ENCODE measurements around the gene P2RX6. TPM values are rescaled to one million over a fixed set of nuclear protein-coding genes. Genes with fewer than 3 reads are reported as not detected.

The P2RX6 gene
- total and polyA plus RNA-seq, 9 of the 15 experiments (the other 6 are each of a cell fraction or from before 2014, with no cell fraction given): 0.01 to 3.9 (median 1.5) TPM; not detected in 1

- Histone ChIP-seq H3K9me3 (replicated peaks; ENCODE audit: control insufficient read depth, insufficient read depth, low read depth, low read length) (no peaks in the 10 kb centered on the region), H3K36me3 (ENCODE audit: control insufficient read depth, insufficient read depth, low read length) (peaks cover 83% of the 10 kb centered on the region), H3K9ac (ENCODE audit: insufficient read depth in 1 of 2, low read depth in 2 of 2, low read length in 2 of 2) (peak overlapping the region in 1 of 2 experiments; percentile 93; a peak in 2 of 4 replicates), H4K20me1 (replicated peaks; ENCODE audit: control insufficient read depth, insufficient read depth, low read length) (peaks cover 32% of the 10 kb centered on the region; the same call in 1 of the 2 replicates), H3K4me1 (replicated peaks in 1 of 2; ENCODE audit: control insufficient read depth in 2 of 2, insufficient read depth in 2 of 2, low read length in 2 of 2) (peaks cover 12 to 93% of the 10 kb centered on the region in 2 experiments), H2AFZ (ENCODE audit: low read depth, low read length) (no peak overlapping the region), H3K79me2 (ENCODE audit: control insufficient read depth, insufficient read depth, low read length) (peaks cover 32% of the 10 kb centered on the region), H3K4me3 (no peak overlapping the region), H3K27ac (ENCODE audit: extremely low read depth, low read depth, low read length) (no peak overlapping the region), H3K9me1 (ENCODE audit: control insufficient read depth, insufficient read depth, low read length) (no peaks in the 10 kb centered on the region), H3K4me2 (ENCODE audit: insufficient read depth, low read length) (no peak overlapping the region), H3K27me3 (ENCODE audit: control insufficient read depth in 2 of 2, insufficient read depth in 2 of 2, low read length in 2 of 2) (no peaks in the 10 kb centered on the region)
- ChIA-PET CTCF (ENCODE audit: low intra/inter-chr PET ratio) (no interaction called here), POLR2A (interaction anchor here (0.8 to 17.9 kb wide), 10 partner anchors 9 to 205 kb away, joined by 3 to 451 read pairs (median 15); partner anchors contain the start of genes AIFM3, LZTR1 and P2RX6)
- 82% methylated on average over 13 of the region's 13 CpGs for WGBS (ENCODE audit: insufficient coverage, low coverage, missing lambda C conversion rate)
- no peak for FAIRE-seq
- BruUV-seq (replicated peaks): no TSS peak
- peak in 2 of 4 experiments; percentile 56 to 57 for DNase-seq (ENCODE audit: extremely low read depth in 1 of 4, low spot score in 3 of 4)
- in situ Hi-C loops (cut with MboI): no loop called here
- no peak for ATAC-seq
- intact Hi-C loops (cut with micrococcal nuclease): no loop called here
- TF ChIP-seq SMAD3 (CRISPR knock-in tag; conservative IDR thresholded peaks at IDR 0.05): 0 out of 2 replicates have a peak, but pooled peaks have one; percentile 44
- peak; percentile 55 for TF ChIP-seq SMAD1 (IDR thresholded peaks at IDR 0.05; ENCODE audit: low read depth, low read length, partially characterized antibody)
- no peak for TF ChIP-seq ZNF76 (CRISPR knock-in tag; IDR thresholded peaks at IDR 0.05; ENCODE audit: borderline replicate concordance)
- TF ChIP-seq ZNF347 (CRISPR knock-in tag; IDR thresholded peaks at IDR 0.05; ENCODE audit: low read depth): no peak
- no peak for TF ChIP-seq HDAC1 (IDR thresholded peaks at IDR 0.05)
- no peak for TF ChIP-seq PHF21A (IDR thresholded peaks at IDR 0.05; ENCODE audit: borderline replicate concordance, low read depth)
- peak; percentile 59; the same call in 1 of the 2 replicates for TF ChIP-seq CHCHD3 (CRISPR knock-in tag; IDR thresholded peaks at IDR 0.05)
- TF ChIP-seq AFF4 (CRISPR knock-in tag; IDR thresholded peaks at IDR 0.05): no peak
- TF ChIP-seq PHTF2 (CRISPR knock-in tag; IDR thresholded peaks at IDR 0.05): peak; percentile 41; the same call in 1 of the 2 replicates
- no peak for TF ChIP-seq MTA3 (IDR thresholded peaks at IDR 0.05; ENCODE audit: borderline replicate concordance)
- peak in 1 of 3 experiments; percentile 9 for TF ChIP-seq YY1 (IDR thresholded peaks at IDR 0.05; ENCODE audit: borderline replicate concordance in 1 of 3, control insufficient read depth in 1 of 3, extremely low read depth in 1 of 3, insufficient read depth in 3 of 3, insufficient read length in 1 of 3, insufficient replicate concordance in 2 of 3, low read depth in 1 of 3, low read length in 2 of 3)
- TF ChIP-seq CBX2 (IDR thresholded peaks at IDR 0.05; ENCODE audit: insufficient read depth, low read length, poor library complexity, severe bottlenecking): no peak
- 0 out of 2 replicates have a peak, but pooled peaks have one; percentile 5 for TF ChIP-seq ZNF23 (CRISPR knock-in tag; IDR thresholded peaks at IDR 0.05)
Observed at GRCh38 chr22:20997536-20998257, 17.3 kb upstream of the P2RX6 start.

Measured in K562 (cell line).